Right ventricle myocardium inferior (tissue), 1 donor: ENCODE data around the gene SP100. TPM values are rescaled to one million over a fixed set of nuclear protein-coding genes. Genes with fewer than 3 reads are reported as not detected.
"Not testable (repeated sequence)": the region's sequence is repeated elsewhere in the genome, so short reads cannot be mapped to it uniquely, and the experiment has no call there.

ENCODE experiments used
- ATAC-seq: fragments of 200-7000 bp; cut with Tn5 transposase; one replicate; pipeline ENCODE4 v1.9.1; 2020; ENCODE audit warnings: mild to moderate bottlenecking, moderate library complexity
- DNase-seq: peaks from one replicate; pipeline ENCODE4 v3.0.0; 2021; ENCODE audit errors: missing footprints
- intact Hi-C: fragments of 100-400 bp; cut with DNase I; formaldehyde crosslinking; loops from one replicate; pipeline ENCODE4 v1.11.0; 2022
- long read RNA-seq: library from polyadenylated mRNA; unstranded; transcript quantifications from one replicate; pipeline ENCODE4 v2.0.0, GENCODE V29; 2021
- total RNA-seq: library from RNA; stranded (reverse); fragmentation: NEBNext Ultra II Directional; extraction: Animal tissue kit (Norgen Biotek cat#: 25700); gene quantifications from one replicate; pipeline ENCODE4 v1.2.1, GENCODE V29; 2021
- donor health status: DM: no; HTN: yes; CAD: no; lungs with severe emphysema.

Gene SP100
- 50.2 TPM for total RNA-seq
- long read RNA-seq, transcript SP100-204 (15 exons, 1,898 nt): major isoform, 13 of 33 reads
- long read RNA-seq, transcript SP100-205 (14 exons, 1,802 nt): minor isoform, 5 of 33 reads
- long read RNA-seq, partial matches to known transcripts: 3 of 33 reads
- long read RNA-seq, other reads (novel, unspliced or antisense): 10 of 33 reads

DNA sequence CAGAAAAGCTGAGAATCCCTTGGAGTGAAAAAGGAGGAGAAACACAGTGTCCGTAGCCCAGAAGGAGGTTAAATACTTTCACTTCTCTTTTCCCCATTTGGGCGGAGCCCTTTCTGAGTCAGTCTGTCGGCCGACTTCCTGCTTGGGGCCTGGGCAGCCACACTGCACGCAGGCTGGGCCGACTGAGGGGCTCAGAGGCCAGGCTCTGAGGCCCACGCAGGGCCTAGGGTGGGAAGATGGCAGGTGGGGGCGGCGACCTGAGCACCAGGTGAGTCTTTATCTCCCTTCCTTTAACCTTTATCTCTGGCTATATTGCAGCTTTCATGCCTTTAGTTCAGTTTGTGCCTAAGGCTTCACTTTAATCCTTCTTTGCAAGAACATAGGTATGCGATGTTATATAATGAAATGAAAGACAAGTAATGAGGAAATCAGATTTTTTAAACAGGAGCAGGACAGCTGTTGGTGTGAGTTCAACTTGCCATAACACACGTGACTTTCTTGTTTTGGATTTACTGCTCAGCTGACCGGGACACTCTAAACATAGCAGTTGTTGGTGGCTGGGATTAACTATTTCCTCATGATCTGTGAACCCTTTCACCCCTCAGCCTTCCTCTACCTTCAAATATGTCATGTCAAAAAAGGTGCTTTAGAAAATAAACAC lies at the start of gene SP100:
TSS of gene SP100 (plus strand) at position 141 of the 661 bp plus-strand sequence. CDS start at position 237, 96 bp downstream.
- intact Hi-C loops: no loop called here
- ATAC-seq: peak; percentile 85
- DNase-seq: peak; percentile 88

DNA sequence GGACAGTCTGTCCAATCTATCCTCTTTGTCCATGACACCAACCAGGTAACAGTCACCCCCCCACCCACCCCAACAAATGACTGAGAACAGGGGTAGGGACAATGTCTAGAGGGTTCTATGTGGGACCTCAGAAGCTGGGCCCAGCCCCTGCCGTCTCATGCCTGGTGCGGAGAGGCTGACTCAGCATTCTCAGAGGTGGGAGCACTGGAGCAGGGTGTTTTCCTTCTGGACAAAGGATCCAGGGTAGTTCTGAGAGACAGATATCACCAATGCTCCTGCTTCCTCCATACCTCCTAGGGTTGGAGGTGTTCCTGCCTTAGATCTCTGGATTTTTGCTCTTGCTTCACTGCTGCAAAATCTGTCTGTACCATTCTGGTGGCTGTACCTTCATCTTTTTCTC lies 33.9 kb upstream of the SP100 start:
- ATAC-seq (no peak), DNase-seq (peak; percentile 28)
- intact Hi-C loops: no loop called here

DNA sequence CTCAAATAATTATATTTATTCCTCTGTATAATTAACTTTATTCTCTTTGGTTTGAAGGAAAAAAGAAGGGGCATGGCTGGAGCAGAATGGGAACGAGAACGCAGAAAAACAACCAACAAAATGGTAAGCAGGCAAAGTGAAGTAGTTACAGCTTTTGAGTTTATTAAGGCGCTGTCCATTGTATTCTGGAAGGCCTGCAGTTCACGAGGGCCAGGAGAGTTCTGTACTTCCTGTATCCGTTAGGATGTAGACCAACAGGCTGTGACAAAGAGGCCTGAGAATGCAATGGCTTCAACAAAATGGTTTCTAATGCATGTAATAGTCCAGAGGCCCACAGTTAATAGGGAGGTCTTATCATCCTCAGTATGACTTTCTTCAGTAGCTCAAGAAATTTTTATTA lies 32.5 kb upstream of the SP100 start:
- ATAC-seq (no peak), DNase-seq (no peak)
- intact Hi-C loops: no loop called here

DNA sequence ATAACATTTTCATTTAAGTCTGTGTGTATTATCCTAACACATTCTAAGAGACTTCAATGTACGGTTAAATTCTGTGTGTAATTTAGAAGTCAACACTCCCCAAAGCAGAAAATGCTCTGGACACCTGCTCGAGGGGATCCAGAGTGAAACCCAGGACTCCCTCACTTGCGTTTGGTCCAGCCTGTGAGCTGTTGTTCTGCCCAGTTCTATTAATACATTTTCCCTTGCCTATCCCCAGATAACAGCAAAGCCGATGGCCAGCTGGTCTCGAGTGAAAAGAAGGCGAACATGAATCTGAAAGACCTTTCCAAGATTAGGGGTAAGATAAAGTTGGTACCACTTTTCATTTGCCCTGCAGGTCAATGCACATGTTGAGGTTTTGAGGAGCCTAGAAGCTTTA lies 31.0 kb upstream of the SP100 start:
- intact Hi-C loops: no loop called here
- no peak for ATAC-seq

DNA sequence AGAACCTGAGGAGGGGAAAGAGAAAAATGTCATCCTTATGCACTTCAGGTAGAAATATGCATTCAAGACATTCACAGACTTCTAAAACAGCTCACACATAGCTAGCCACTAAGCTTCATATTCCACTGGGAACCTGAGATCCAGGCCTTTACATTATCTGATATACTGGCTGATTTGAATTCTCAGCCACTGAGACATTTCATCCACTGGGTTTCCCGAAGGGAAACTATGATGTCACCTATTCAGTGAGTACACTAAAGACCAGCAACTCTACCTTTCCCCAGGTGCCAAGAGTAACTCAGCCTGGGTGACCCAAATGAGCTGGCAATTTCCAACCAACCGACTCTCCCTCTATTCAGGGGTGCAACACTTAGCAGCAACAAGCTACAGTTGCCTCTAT lies 21.7 kb upstream of the SP100 start:
- intact Hi-C loops: no loop called here
- no peak for DNase-seq
- no peak for ATAC-seq

More for the DNA sequence above, 31.0 kb upstream of the SP100 start:
- no peak for DNase-seq

DNA sequence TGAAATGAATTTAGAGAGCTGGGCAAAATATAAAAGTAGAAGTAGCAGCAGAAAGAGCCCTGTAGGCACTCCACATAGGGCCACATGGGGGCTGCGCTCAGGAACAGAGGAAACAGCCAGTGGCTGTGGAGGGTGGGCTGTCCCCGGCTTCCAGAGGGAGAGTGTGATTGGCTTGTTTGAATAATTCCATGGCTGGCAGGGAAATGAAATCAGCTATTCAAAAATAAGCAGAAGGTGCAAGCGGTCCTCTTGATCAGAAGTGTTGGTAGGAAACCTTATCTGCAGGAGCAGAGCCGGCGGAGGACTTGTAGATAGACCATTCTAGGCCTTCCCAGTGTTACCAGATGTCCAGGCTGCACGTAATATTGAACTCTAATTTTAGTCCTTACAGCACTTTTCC lies 17.3 kb upstream of the SP100 start:
- ATAC-seq (peak; percentile 71), DNase-seq (peak; percentile 48)
- intact Hi-C loops: not testable (repeated sequence)

DNA sequence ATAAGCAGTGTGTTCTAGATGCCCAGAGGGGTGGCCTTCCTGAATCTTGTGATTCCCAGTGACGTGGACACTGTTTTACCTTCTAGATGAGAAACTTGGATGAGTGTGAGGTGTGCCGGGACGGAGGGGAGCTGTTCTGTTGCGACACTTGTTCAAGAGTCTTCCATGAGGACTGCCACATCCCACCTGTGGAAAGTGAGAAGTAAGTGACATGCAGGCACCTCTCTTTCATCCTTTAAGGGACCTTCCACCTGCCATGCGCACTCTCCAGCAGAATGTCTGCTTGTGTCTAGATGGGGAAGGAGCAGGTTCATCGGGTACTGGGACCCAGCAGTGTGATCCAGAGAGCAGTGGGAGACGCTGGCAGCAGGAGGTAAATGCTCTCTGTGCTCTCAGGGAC lies 16.0 kb upstream of the SP100 start:
- ATAC-seq (no peak), DNase-seq (no peak)
- intact Hi-C loops: loop anchor here (10.0 kb wide), 1 partner anchor 145 kb away; no protein-coding TSS in a partner anchor

DNA sequence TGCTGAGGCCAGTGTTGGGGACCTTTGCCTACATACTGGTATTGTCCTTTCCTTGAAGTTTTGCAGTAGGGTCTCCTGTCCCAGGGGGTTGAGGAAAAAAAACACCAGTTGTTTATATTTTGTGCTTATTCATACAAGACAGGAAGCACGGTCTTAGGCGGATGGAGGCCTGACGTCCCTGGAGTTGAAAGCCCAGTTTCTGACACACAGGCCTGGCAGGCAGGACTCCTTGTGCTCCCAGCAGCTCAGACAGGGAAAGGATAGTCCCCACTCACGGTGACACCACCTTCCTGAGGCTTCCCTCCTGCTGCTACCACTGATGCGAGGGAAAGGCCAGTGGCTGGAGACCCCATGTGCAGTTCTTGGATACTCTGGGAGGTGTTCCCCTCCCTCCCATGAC lies 15.5 kb upstream of the SP100 start:
- ATAC-seq: no peak
- DNase-seq: no peak
- intact Hi-C loops: loop anchor here (10.0 kb wide), 1 partner anchor 146 kb away; no protein-coding TSS in a partner anchor

DNA sequence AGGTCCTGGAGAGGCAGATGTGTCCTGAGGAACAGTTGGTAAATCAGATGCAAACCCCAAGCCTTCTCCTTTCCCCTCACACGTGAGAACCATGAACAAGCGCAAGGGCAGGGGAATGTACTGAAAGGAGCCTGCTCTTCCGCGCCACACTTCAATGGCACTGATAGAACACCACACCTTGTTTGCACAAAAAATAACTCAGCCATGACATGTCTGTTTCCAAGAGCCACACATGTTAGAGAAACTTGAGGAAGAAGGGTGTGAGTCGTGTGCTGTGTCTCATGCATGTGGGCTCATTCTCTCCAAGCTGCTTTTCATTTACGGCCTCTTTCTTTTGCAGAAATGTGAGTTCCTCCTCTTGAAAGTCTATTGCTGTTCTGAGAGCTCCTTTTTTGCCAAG lies 15.0 kb upstream of the SP100 start:
- DNase-seq, ATAC-seq: not testable (repeated sequence)
- intact Hi-C loops: loop anchor here (10.0 kb wide), 1 partner anchor 146 kb away; no protein-coding TSS in a partner anchor

DNA sequence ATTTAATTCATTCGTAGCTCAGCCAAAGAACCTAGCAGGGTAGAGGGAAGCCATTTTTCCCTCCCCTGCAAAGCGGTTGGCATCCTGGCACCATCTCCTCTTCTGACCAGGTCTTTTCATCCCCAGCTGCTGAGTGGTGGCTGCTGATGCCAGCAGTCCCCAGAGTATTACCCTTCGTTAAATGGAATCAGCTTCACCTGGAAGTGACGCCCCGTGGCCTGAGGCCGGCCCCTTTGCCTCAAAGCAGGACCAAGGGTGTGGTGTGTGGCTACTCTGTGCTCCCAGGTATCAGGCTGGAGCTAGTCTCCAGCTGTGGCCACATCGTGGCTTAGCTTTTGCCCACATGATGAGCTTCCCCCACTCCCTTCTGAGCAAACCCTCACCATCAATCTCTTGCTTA lies 12.3 kb upstream of the SP100 start:
- intact Hi-C loops: loop anchor here (10.0 kb wide), 1 partner anchor 149 kb away; no protein-coding TSS in a partner anchor
- ATAC-seq (no peak), DNase-seq (no peak)

DNA sequence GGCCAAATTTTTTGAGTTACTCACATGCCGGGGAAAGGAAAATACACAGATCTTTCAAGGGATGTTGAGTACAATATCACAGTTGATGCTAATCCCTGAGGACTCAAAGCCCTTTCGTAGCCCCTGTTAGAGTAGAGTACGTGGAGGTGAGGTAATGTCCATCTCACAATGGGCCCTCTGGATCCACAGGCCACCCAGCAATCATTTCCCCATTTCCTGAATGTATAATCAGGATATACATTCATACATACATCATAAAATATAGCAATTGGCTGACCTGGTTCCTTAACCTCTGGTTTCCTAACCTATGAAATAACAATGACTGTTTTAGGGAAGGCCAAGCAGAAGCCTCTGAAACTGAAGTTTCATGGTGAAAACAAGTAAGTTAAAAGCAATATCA lies 10.2 kb upstream of the SP100 start:
- no peak for ATAC-seq
- DNase-seq: no peak
- intact Hi-C loops: loop anchor here (10.0 kb wide), 1 partner anchor 151 kb away; no protein-coding TSS in a partner anchor

DNA sequence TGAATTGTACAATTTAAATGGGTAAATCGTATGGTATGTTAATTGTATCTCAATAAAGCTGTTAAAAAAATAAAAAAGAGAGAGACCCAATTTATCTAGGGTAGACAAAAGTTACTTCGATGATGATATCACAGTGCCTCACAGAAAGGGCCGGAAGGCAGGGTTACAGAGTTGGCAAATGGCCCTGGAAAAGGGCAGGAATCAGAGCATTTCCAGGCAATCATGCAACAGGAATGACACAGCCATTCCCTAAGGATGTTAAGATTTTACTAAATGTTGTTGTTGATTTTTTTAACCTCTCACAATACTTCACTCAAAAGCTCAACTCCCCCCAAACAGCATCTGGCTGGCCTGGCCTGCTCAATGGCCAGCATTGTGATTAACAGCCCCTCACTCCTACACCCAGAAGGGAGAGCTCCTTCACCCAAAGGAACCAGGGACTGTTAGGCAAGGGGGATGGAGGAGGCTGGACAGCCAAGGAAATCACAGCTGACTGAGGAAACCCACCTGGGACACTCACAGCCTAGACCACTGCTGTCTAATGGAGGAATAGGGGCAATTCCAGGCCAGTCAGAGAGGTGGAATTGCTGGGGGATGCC lies 7.7 kb upstream of the SP100 start:
- DNase-seq (no peak), ATAC-seq (peak; percentile 52)
- intact Hi-C loops: loop anchor here (10.0 kb wide), 1 partner anchor 154 kb away; no protein-coding TSS in a partner anchor

DNA sequence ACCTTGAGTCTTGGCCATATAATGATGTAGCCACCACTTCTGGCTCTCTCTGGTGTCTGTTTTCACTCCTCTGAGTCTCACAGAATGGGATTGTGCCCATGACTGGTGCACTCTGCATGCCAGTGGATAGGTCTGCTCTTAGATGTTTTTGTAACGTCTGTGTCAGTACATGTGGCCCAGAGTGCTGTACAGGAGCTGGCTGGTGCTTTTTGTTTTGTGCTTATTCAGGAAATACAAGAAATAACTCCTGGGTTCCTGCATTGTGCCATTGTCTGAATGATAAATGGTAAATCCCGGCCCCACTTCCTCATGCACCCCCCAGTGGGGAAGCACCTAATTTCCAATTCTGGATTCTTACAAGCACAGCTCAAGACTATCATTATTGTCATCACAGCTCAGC lies 6.7 kb upstream of the SP100 start:
- intact Hi-C loops: loop anchor here (10.0 kb wide), 1 partner anchor 155 kb away; no protein-coding TSS in a partner anchor
- DNase-seq, ATAC-seq: not testable (repeated sequence)

DNA sequence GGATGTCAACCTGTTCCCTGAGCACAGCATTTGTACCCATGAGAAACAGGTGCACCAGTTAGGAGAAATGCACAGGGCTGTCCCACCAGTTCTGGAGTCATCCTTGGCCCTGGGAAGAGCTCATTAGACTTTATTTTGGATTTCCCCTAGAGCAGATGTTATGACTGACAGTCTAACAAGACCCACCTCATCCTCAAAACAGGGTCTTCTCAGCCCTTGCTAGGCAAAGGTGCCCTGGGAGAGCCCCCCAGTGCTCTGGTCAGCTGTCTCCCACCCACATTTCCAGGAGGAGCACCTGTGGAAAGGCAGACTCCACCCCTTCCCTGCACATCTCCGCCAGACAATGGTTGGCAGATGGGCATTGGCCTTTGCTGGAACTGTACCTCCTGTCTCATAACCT lies 5.7 kb upstream of the SP100 start:
- intact Hi-C loops: no loop called here
- DNase-seq: no peak
- ATAC-seq: no peak

DNA sequence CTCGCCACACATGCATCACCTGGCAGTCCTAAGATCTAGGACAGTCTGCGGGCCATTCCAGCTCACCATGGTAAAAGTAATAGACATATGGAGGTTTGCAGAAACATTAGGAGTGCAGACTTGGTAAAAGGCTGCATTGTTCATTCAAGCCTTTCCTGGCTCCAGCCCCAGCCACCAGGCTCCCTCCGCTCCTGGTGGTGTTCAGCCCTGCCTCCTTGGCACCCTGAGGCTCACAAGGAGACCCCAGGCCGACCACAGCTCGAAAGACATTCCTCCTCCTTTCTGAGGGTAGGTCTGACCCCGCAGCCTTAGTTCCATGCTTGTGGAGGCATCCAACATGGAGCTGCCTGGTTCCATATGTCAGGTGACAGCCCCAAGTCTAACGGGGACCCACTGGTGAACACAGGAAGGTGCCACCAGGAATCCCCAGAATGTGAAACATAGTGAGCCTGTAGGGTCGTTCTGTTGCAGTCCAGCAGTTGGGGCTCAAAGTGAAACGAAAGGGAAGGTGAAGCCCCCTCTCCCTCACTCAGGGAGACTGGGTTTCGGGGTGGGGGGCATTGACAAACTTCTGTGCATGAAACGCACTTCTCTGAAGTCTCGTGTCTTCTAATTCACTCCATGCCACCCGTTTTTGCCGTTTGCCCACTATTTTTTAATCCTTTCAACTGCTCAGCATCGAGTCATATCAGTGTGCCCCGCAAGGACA lies 5.0 kb upstream of the SP100 start:
- DNase-seq (no peak), ATAC-seq (no peak)
- intact Hi-C loops: no loop called here

DNA sequence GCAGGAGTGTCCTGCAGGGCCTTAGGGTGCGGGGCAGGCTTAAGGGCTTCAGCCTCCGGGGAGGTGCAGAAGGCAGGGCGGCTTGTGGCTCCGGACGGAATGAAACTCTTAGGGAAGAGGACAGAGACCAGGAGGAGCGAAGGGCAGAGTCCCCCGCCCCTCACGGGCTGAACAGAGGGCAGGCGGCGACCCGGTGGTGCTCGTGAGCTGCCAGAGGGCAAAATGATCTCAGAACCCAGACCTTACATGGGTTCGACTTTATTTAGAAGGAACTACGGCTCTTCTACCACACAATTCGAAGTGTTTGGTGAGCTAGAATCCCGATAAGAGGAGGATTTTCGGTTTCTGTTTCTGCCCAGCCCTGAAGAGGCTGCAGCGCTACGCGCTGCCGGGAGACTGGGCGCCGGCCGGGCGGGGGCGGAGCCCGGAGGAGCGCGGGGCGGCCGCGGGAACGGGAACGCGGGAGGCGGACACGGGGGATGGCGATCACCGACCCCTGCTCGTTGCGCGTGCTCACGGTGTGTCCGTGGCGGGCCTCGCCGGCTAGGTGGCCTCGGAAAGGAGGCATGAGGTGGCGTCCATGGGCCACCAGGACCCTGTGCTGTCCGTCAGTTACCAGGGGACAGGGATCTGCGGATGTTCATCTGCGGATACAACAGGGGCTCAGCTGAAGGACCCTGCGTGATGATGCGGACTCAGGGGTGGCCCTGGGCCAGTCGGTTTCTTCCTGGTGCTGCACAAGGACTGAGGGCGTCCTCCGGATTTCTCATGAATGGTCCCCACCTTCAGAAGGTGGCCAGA lies 4.2 kb upstream of the SP100 start:
- peak; percentile 83 for ATAC-seq
- peak; percentile 82 for DNase-seq
- intact Hi-C loops: no loop called here

DNA sequence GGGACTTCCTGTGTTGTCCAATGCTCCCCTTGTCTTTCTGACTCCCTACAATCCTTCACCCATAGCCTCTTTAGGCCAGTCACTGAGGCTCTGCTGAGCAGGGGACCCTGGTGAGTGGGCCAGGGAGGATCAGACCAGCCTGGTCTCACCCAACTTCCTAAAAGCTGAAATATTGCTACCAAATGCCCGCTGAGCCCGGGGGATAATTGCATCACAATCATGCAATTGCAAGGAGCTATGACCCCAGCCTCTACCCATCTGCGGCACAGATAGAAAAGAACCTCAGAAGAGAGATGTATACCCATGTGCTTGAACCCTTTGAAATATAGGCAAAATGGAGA lies 3.7 kb upstream of the SP100 start:
- intact Hi-C loops: no loop called here
- no peak for DNase-seq
- no peak for ATAC-seq

DNA sequence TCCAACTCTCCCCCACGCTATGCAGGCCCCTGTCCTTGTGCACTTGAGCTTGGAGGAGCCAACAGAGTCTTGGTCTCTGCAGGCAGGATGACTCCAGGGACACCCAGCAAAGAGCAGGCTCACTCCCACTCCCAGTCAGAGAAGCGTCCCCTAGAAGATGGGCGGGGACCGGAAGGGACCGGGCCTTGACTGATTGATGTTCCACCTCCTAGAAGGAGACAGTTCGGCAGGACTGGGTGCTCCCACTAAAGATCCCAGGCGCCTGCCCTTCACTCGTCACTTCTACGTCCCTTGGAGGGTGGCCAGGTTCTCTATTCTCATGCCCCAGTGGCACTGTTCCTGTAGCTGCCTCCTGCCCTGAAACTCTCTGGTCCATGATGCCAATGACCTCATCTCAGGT lies 3.2 kb upstream of the SP100 start:
- intact Hi-C loops: no loop called here
- ATAC-seq (no peak), DNase-seq (no peak)

DNA sequence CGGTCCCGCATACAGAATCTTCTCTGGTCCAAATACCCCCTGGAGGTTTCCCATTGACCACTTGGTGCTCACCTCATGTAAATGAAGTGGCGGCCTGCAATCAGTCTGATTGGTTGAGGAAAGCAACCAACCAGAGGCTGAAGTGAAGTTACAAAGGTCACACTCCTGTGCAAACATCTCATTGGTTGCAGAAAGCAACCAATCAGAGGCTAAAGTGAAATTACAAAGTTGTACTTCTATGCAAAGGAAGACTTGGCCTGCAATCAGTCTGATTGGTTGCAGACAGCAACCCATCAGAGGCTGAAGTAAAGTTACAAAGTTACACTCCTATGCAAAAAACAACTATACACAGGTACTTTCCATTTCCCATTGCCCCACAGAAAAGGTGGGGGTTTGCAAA lies 2.5 kb upstream of the SP100 start:
- no peak for ATAC-seq
- intact Hi-C loops: no loop called here

More for the DNA sequence above, 2.5 kb upstream of the SP100 start:
- DNase-seq: no peak
